Fibroblast of upper back skin (primary cell): ENCODE data around the gene CLK3.
"Not testable (repeated sequence)": the region's sequence is repeated elsewhere in the genome, so short reads cannot be mapped to it uniquely, and the experiment has no call there.

Experiments
- DNase-seq: peaks from one replicate; pipeline ENCODE4 v3.0.0-alpha.2; 2013

CLK3 gene

GRCh38 chr15:74615508-74616365 lies at the start of gene CLK3:
CLK3 (plus strand) TSS chr15:74615836; CDS start chr15:74619197, 3,361 bp downstream.
- DNase-seq, result peak; percentile 92

DNA sequence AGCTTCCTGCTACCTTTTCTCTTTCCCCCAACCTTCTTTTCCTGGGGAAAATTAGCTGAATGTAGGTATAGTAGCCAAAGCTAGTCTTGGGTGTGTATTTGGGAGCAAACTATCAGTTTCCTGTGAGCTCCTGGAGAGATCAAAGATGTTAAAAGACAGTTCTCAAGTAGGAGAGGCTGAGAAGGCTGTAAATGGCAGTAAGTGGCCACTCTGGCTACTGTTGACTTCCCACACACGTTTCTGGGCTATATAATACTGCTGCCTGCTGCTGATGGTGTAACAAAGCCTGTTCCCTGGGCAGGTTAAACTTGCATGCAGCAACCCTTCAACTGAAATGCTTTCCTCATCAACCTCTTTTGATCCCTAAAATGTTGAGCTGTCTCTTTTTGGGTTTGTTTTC lies 47.0 kb upstream of the CLK3 start:
- DNase-seq, result no peak

DNA sequence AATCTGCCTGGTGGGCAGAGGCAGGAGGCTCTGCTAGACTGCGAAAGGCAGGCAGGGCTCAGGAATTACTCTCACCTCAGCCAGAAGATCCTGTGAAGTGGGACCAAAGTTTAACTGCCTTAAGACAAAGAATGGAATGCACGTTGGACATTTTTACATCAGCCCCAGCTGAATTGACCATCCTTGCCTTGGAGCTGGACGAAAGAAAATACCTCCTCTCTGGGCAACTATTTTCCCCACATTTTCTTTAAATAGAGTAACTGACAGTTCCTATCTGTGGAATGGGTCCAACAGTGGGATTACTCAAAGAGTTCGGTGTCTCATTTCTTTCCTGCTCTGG lies 45.9 kb upstream of the CLK3 start:
- no peak for DNase-seq

DNA sequence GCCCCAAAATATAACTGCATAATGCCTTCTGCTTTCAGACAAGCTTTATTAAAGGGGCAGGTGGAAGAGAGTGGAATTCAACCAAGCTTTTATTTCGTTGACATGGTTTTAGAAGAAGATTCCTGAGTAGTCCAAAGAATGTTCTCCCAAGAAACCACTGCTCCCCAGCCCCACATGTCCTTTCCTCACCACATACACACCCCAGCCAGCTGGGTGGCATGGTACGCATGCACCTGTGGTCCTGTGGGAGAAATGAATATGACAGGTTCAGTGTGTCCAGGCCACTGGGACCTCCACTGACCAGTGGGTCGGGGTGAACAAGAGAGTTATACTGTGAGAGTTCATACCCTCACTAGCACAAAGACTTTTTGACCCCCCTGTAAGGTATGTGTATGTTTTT lies 44.4 kb upstream of the CLK3 start:
- DNase-seq, result no peak

GRCh38 chr15:74573987-74574386 lies 41.6 kb upstream of the CLK3 start:
- no peak for DNase-seq

DNA sequence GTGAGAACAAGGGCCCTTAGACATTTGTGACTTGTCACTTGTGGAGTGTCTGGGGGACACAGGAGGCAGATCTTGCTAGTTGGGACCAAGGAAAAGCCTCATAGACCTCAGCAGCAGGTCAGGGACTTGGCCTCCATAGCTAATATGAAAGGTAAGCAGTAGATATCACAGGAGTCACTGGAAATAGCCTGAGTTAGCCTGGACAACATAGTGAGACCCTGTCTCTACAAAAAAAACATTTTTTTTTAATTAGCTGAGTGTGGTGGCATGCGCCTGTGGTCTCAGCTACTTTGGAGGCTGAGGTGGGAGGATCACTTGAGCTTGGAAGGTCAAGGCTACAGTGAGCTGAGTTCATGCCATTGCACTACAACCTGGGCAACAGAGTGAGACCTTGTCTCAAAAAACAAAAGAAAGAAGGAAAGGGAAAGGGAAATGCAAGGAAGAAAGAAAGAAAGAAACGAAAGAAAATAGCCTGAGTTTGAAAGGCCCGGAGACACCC lies 37.1 kb upstream of the CLK3 start:
- DNase-seq, result no peak

GRCh38 chr15:74579001-74579400 lies 36.6 kb upstream of the CLK3 start:
- DNase-seq, result no peak

GRCh38 chr15:74580538-74581350 lies 34.9 kb upstream of the CLK3 start:
- DNase-seq, result no peak

DNA sequence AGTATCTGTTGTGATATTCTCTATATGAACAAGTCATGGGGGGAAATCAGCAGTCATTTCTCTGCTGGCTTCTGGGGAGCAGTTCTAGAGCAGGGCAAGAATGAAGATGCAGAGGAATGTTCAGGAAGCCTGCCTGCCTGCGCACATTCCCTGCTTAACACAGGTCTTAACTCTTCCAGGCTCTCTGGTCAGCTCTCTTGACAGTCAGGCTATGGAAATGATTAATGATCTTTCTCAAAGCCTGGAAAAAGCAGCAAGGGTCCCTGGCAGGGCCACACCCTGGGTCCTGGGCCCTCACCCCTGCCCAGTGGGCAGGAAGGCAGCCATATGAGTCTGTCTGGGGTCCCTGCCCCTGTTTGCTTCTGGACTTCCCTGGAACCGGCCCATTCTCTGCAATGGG lies 31.4 kb upstream of the CLK3 start:
- DNase-seq, result no peak

DNA sequence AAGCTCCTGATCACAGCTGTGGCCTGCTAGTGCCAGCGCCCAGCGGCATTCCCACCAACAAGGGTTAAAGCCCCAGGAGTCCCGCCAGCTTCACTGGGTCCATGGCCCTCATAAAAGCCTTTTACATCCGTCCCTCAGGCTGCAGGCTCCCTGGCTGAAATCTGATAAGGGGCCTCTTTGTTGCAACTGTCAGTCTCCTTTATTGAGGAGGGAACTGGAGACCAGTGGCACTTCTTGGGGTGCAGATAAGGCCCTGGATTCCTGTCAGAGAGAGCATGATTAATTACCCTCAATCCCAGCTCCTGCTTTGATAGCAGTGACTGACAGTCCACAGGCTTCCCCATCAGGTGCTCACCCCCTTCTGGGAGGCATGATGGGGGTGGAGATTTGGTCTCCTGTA lies 30.9 kb upstream of the CLK3 start:
- DNase-seq, result no peak

DNA sequence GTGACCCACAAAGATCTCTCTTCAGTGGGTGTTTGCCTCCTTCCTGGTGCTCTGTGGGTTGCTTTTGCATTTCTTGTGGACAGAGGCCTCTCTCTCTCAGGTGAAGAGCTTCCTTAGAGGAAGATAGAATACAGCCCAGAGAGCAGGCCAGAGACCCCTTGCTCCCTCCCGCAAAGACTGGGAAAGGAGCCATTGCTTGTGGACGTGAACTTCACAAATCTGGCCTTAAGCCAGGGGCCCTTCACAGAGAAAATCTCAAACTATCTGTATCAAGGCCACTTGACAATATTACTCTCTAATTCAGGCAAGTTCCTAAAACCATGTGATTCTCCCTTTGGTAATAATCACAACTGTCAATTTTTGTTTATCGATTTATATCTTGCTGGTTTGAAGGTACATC lies 30.4 kb upstream of the CLK3 start:
- DNase-seq, result no peak

GRCh38 chr15:74585857-74586256 lies 29.8 kb upstream of the CLK3 start:
- DNase-seq, result no peak

DNA sequence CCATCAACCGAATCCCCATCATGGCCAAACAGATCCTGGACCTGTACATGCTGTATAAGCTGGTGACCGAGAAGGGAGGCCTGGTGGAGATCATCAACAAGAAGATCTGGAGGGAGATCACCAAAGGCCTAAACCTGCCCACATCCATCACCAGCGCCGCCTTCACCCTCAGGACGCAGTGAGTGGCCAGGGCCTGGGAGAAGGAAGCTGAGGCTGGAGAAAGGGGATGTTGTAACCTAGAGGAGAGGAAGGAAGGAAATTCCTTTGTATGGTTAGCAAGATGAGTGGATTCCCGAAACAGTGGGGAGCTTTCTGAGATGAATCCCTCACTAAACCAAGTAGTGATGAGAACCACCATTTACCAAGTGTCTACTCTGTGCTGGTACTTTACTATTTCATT lies 25.8 kb upstream of the CLK3 start:
- DNase-seq, result no peak

DNA sequence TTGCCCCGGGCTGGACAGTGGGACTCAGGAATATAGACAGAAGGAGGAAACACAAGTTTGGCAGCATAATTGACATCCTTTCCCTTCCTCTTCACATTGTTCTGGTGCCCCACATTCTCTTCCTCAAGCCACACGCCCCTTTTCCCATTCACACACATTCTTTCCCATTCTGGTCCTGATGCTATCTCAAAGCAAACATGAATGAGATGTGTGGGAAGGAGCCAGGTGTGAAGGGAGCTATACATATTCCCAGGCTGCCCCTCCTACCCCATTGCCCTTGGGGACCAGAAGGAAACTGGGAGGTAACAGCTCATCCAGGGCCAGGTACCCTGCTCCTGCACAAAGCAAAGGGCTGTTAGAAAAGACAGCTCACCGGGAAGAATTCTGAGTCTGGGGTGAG lies 23.4 kb upstream of the CLK3 start:
- DNase-seq, result no peak

DNA sequence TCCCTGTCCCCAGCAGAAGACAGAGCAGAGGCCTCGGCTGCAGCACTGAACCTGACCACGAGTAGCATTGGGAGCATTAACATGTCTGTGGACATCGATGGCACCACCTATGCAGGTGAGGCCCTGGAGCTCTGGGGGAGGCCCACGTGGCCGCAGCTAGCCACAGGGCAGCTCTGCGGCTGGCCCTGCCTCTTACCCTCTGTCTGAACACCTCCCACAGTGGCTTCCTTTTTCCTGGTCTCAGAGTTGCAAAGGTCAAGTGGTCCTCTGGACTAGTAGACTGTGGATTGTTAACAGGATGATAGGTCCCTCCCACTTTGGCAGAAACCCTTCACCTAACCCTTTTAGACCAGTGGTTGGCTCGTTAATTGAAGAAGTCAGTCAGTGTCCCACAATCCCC lies 22.5 kb upstream of the CLK3 start:
- DNase-seq, result no peak

GRCh38 chr15:74594455-74594854 lies 21.2 kb upstream of the CLK3 start:
- no peak for DNase-seq

DNA sequence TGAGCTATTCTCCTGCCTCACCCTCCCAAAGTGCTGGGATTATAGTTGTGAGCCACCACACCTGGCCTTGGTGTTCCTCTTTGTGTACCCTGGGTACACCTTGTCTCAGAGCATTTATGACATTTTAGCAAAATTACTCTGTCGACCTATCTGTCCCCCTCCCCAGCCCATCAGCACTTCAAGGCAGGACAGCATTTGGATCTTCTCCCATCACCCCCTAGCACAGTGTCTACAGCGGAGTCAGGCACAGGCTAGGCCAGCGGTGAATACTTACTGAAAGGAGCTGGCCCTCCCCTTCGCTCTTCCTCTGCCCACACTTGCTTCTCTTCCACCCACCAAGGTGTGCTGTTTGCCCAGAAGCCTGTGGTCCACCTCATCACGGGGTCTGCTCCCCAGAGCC lies 20.4 kb upstream of the CLK3 start:
- DNase-seq, result no peak

DNA sequence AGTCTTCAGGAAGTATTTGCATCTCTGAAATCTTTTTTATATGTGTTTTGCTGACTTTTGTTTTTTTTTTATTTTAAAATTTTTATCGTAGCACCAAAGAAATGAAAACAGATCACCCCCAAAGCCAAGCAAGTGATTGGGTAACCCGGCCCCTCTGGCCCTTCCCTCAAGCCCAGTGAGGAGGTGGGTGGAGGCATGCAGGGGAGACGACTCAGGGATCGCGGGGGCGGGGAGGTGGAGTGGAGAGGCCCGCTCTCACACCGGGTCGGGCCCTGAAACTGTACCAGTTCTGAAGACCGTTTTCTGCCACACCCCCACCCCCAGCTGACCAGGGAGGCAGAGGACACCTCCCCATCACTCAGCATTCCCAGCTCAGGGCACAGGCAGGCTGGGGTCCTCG lies 18.9 kb upstream of the CLK3 start:
- not testable (repeated sequence) for DNase-seq

- not testable (repeated sequence) for DNase-seq
Measured at GRCh38 chr15:74597146-74597705, 18.4 kb upstream of the CLK3 start.

DNA sequence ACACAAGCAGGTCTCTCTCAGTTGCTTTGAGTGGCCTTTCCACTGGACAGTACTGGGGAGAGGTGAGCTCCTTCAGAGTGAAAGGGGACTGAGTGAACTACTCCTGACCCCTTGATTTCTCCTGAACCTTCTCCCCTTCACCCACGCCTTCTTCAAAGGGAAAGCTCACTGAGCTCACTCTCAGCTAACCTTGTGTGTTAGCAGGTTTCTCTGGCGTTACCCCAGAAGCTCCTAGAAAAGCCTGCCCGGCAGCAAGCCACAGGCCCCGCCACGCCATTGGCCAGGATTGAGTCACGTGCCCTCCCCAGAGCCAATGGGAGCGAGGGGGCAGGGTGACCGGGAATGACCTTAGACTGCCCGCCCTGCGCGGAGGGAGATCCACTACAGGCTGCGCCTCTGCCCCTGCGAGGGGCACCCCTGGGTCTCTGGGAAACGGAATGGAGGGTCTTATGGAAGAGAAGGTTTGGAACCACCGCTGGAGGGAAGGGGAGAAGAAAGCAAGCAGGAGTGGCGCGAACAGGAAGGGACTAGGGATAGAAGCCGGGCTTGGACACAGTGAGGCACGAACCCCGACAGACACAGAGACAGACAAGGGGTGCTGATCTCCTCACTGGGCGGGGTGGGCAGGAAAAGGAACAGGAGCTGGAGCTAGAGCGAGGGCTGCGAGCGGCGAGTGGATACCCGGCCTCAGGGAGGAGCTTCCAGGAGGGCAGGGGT lies 17.4 kb upstream of the CLK3 start:
- peak; percentile 88 for DNase-seq

DNA sequence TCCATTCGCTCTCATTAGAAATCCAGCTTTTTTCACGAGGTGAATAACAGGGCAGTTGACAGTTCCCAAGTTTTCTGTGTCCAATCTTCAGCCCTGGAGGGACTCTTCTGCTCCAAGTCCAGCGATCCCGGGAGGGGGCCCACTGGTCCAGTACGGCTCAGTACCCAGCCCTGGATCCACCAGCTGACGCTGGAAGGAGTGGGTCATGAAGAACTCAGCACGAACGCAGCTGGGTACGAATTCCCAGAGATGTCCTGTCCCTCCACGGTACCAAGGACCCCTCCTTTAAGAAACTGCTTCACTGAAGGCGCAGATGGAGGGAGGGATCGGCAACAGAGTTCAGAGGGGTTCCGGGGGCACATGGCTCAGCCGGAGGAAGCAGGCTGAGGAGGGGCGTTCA lies 16.5 kb upstream of the CLK3 start:
- DNase-seq, result no peak

DNA sequence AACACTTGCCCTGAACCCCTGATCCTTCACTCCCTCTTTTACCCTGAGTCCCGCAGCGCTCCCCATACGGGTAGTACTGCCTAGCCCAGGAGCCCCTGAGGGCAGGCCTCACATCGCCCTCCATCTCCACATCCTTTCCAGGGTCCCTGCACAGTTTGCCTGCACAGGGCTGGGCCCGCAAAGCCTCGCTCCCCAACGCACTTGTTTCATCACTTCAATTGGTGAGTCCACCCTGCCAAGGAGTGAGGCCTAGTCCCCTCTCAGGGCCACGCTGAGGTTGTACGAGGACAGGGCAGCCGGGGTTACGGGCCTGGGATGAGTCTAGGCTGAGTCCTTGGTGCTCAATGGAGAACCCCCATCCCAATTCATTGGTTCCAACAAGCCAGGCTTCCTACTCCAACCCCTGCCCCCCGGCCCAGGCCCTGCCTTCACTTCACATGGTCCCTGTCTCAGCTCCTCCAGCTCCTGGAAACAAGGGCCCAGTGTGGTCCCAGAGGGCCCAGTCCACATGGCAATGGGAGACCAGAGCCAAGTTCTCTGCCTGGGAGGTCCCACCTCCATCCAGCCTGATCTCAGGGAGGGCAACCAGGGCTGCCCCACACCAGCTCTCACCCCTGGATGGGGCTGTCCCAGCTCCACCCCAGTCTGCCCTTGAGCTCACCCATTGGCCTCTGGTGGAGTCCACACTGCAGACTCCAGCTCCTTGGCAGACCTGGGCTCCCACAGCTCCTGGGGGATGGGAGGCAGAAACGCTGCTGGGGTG lies 12.4 kb upstream of the CLK3 start:
- DNase-seq, result no peak
